ENCODE measurements around the gene BSX.

Gene BSX

GRCh38 chr11:123006860-123007542 is 25.4 kb upstream of the BSX start:
- no peak overlapping the region for H3K4me3 ChIP-seq (ENCODE audit: low read depth, low read length)
- no peak for DNase-seq
- H3K27me3 ChIP-seq (replicated peaks) = peaks cover 5% of the 10 kb centered on the region
- H3K36me3 ChIP-seq (replicated peaks) = no peaks in the 10 kb centered on the region
- in situ Hi-C loops (cut with HindIII; ENCODE audit: low pct_ligation_motif_present, low sequenced_read_pairs) = no loop called here
- no peak for TF ChIP-seq CTCF (IDR thresholded peaks at IDR 0.05; ENCODE audit: low read depth, low read length, missing control alignments)
- no peak overlapping the region for H3K27ac ChIP-seq

- peaks cover 10% of the 10 kb centered on the region for H3K27me3 ChIP-seq (replicated peaks)
- H3K36me3 ChIP-seq (replicated peaks) = no peaks in the 10 kb centered on the region
- no peak overlapping the region for H3K4me3 ChIP-seq (ENCODE audit: low read depth, low read length)
- no peak for TF ChIP-seq CTCF (IDR thresholded peaks at IDR 0.05; ENCODE audit: low read depth, low read length, missing control alignments)
- DNase-seq = no peak
- H3K27ac ChIP-seq = no peak overlapping the region
- in situ Hi-C loops (cut with HindIII; ENCODE audit: low pct_ligation_motif_present, low sequenced_read_pairs) = no loop called here
These were observed 19.1 kb upstream of the BSX start for GRCh38 chr11:123000721-123001120.

GRCh38 chr11:122998727-122999366 is 17.2 kb upstream of the BSX start:
- H3K27ac ChIP-seq = no peak overlapping the region
- DNase-seq = no peak
- H3K27me3 ChIP-seq (replicated peaks) = peaks cover 8% of the 10 kb centered on the region
- no peaks in the 10 kb centered on the region for H3K36me3 ChIP-seq (replicated peaks)
- no peak for TF ChIP-seq CTCF (IDR thresholded peaks at IDR 0.05; ENCODE audit: low read depth, low read length, missing control alignments)
- in situ Hi-C loops (cut with HindIII; ENCODE audit: low pct_ligation_motif_present, low sequenced_read_pairs) = no loop called here
- H3K4me3 ChIP-seq (ENCODE audit: low read depth, low read length) = no peak overlapping the region

GRCh38 chr11:122995526-122995925 is 13.9 kb upstream of the BSX start:
- Histone ChIP-seq H3K27me3 (replicated peaks) (peaks cover 8% of the 10 kb centered on the region), H3K36me3 (replicated peaks) (no peaks in the 10 kb centered on the region), H3K27ac (no peak overlapping the region), H3K4me3 (ENCODE audit: low read depth, low read length) (no peak overlapping the region)
- DNase-seq = no peak
- in situ Hi-C loops (cut with HindIII; ENCODE audit: low pct_ligation_motif_present, low sequenced_read_pairs) = no loop called here
- no peak for TF ChIP-seq CTCF (IDR thresholded peaks at IDR 0.05; ENCODE audit: low read depth, low read length, missing control alignments)

GRCh38 chr11:122984186-122985011 is 2.8 kb upstream of the BSX start:
- in situ Hi-C loops (cut with HindIII; ENCODE audit: low pct_ligation_motif_present, low sequenced_read_pairs) = no loop called here
- Histone ChIP-seq H3K36me3 (replicated peaks) (no peaks in the 10 kb centered on the region), H3K4me3 (ENCODE audit: low read depth, low read length) (peak overlapping the region; percentile 60), H3K27ac (no peak overlapping the region), H3K27me3 (replicated peaks) (peaks cover 66% of the 10 kb centered on the region)
- TF ChIP-seq CTCF (IDR thresholded peaks at IDR 0.05; ENCODE audit: low read depth, low read length, missing control alignments) = no peak
- no peak for DNase-seq
